ENCODE data around the gene MRM2. TPM values are rescaled to one million over a fixed set of nuclear protein-coding genes. Genes with fewer than 3 reads are reported as not detected.

Gene MRM2
- total and polyA plus RNA-seq, 10 of the 15 experiments (the other 5 are each of a cell fraction or from before 2014, with no cell fraction given) = 43.2 to 128 (median 71.4) TPM

- TF ChIP-seq, protein P1, sequence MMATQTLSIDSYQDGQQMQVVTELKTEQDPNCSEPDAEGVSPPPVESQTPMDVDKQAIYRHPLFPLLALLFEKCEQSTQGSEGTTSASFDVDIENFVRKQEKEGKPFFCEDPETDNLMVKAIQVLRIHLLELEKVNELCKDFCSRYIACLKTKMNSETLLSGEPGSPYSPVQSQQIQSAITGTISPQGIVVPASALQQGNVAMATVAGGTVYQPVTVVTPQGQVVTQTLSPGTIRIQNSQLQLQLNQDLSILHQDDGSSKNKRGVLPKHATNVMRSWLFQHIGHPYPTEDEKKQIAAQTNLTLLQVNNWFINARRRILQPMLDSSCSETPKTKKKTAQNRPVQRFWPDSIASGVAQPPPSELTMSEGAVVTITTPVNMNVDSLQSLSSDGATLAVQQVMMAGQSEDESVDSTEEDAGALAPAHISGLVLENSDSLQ (IDR thresholded peaks at IDR 0.05) = no peak
- TF ChIP-seq FOXM1 (IDR thresholded peaks at IDR 0.05; ENCODE audit: low read depth, low read length) (peak; percentile 84; the same call in 1 of the 2 replicates), BHLHE40 (IDR thresholded peaks at IDR 0.05; ENCODE audit: borderline replicate concordance in 1 of 2, low read depth in 2 of 2, low read length in 1 of 2) (peak; percentile 71 to 76; a peak in 3 of 4 replicates), ZNF207 (IDR thresholded peaks at IDR 0.05; ENCODE audit: borderline replicate concordance) (no peak), ZZZ3 (IDR thresholded peaks at IDR 0.05; ENCODE audit: control insufficient read depth, insufficient read length, low read depth) (no peak), RBBP5 (conservative IDR thresholded peaks at IDR 0.05) (no peak), NR2C2 (IDR thresholded peaks at IDR 0.05; ENCODE audit: borderline replicate concordance, control insufficient read depth, insufficient read length, low read depth) (no peak), CBX5 (IDR thresholded peaks at IDR 0.05; ENCODE audit: low read depth) (no peak), E4F1 (IDR thresholded peaks at IDR 0.05; ENCODE audit: borderline replicate concordance, partially characterized antibody) (no peak), MTA2 (IDR thresholded peaks at IDR 0.05; ENCODE audit: low read depth) (peak; percentile 57; the same call in 1 of the 2 replicates), SMC3 (IDR thresholded peaks at IDR 0.05; ENCODE audit: borderline replicate concordance, low read length) (peak; percentile 81)
- TF ChIP-seq, protein P2, sequence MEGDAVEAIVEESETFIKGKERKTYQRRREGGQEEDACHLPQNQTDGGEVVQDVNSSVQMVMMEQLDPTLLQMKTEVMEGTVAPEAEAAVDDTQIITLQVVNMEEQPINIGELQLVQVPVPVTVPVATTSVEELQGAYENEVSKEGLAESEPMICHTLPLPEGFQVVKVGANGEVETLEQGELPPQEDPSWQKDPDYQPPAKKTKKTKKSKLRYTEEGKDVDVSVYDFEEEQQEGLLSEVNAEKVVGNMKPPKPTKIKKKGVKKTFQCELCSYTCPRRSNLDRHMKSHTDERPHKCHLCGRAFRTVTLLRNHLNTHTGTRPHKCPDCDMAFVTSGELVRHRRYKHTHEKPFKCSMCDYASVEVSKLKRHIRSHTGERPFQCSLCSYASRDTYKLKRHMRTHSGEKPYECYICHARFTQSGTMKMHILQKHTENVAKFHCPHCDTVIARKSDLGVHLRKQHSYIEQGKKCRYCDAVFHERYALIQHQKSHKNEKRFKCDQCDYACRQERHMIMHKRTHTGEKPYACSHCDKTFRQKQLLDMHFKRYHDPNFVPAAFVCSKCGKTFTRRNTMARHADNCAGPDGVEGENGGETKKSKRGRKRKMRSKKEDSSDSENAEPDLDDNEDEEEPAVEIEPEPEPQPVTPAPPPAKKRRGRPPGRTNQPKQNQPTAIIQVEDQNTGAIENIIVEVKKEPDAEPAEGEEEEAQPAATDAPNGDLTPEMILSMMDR (IDR thresholded peaks at IDR 0.05 in 2 of 3, conservative IDR thresholded peaks at IDR 0.05 in 1 of 3; ENCODE audit: control insufficient read depth in 2 of 3, extremely low read depth in 1 of 3, insufficient read depth in 1 of 3, low read depth in 3 of 3, low read length in 3 of 3) = peak; percentile 74 to 88 (median 88)
- TF ChIP-seq, protein P3, sequence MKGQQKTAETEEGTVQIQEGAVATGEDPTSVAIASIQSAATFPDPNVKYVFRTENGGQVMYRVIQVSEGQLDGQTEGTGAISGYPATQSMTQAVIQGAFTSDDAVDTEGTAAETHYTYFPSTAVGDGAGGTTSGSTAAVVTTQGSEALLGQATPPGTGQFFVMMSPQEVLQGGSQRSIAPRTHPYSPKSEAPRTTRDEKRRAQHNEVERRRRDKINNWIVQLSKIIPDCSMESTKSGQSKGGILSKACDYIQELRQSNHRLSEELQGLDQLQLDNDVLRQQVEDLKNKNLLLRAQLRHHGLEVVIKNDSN (IDR thresholded peaks at IDR 0.05; ENCODE audit: borderline replicate concordance, extremely low read length, insufficient read depth, low read depth, low read length) = no peak
- TF ChIP-seq, protein P4, sequence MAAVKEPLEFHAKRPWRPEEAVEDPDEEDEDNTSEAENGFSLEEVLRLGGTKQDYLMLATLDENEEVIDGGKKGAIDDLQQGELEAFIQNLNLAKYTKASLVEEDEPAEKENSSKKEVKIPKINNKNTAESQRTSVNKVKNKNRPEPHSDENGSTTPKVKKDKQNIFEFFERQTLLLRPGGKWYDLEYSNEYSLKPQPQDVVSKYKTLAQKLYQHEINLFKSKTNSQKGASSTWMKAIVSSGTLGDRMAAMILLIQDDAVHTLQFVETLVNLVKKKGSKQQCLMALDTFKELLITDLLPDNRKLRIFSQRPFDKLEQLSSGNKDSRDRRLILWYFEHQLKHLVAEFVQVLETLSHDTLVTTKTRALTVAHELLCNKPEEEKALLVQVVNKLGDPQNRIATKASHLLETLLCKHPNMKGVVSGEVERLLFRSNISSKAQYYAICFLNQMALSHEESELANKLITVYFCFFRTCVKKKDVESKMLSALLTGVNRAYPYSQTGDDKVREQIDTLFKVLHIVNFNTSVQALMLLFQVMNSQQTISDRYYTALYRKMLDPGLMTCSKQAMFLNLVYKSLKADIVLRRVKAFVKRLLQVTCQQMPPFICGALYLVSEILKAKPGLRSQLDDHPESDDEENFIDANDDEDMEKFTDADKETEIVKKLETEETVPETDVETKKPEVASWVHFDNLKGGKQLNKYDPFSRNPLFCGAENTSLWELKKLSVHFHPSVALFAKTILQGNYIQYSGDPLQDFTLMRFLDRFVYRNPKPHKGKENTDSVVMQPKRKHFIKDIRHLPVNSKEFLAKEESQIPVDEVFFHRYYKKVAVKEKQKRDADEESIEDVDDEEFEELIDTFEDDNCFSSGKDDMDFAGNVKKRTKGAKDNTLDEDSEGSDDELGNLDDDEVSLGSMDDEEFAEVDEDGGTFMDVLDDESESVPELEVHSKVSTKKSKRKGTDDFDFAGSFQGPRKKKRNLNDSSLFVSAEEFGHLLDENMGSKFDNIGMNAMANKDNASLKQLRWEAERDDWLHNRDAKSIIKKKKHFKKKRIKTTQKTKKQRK (IDR thresholded peaks at IDR 0.05; ENCODE audit: low read depth, low read length) = no peak
- TF ChIP-seq, protein P5, sequence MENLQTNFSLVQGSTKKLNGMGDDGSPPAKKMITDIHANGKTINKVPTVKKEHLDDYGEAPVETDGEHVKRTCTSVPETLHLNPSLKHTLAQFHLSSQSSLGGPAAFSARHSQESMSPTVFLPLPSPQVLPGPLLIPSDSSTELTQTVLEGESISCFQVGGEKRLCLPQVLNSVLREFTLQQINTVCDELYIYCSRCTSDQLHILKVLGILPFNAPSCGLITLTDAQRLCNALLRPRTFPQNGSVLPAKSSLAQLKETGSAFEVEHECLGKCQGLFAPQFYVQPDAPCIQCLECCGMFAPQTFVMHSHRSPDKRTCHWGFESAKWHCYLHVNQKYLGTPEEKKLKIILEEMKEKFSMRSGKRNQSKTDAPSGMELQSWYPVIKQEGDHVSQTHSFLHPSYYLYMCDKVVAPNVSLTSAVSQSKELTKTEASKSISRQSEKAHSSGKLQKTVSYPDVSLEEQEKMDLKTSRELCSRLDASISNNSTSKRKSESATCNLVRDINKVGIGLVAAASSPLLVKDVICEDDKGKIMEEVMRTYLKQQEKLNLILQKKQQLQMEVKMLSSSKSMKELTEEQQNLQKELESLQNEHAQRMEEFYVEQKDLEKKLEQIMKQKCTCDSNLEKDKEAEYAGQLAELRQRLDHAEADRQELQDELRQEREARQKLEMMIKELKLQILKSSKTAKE (IDR thresholded peaks at IDR 0.05; ENCODE audit: low read depth, poor library complexity, severe bottlenecking) = no peak
These were observed 32.7 kb downstream of the MRM2 start (continued) for GRCh38 chr7:2209146-2209960.
